Stimulated activated memory B cell treated with anti-CD40 and anti-IgM and Interleukin-4, amounts not matched to agents 10 μg/mL and 1 μg/mL and 100 μg/mL, for 72 hours (primary cell): Measurements from ENCODE around the gene ENGASE.

Source experiments
- ATAC-seq: fragments of 150-1000 bp; cut with Tn5 transposase; 2 replicates; pipeline ENCODE4 v1.10.0; 2021
- H3K27ac Mint-ChIP-seq: one replicate; pipeline ENCODE4 v1.8.0; 2022; ENCODE audit warnings: mild to moderate bottlenecking, mixed read lengths
- H3K27me3 Mint-ChIP-seq: one replicate; pipeline ENCODE4 v1.8.0; 2022; ENCODE audit warnings: mixed read lengths
- H3K36me3 Mint-ChIP-seq: one replicate; pipeline ENCODE4 v1.8.0; 2022; ENCODE audit warnings: mixed read lengths
- H3K4me1 Mint-ChIP-seq: one replicate; pipeline ENCODE4 v1.8.0; 2022; ENCODE audit warnings: mixed read lengths
- H3K4me3 Mint-ChIP-seq: one replicate; pipeline ENCODE4 v1.8.0; 2022; ENCODE audit warnings: mild to moderate bottlenecking, moderate library complexity, mixed read lengths
- H3K9me3 Mint-ChIP-seq: one replicate; pipeline ENCODE4 v1.8.0; 2022; ENCODE audit warnings: mixed read lengths

Gene ENGASE

DNA sequence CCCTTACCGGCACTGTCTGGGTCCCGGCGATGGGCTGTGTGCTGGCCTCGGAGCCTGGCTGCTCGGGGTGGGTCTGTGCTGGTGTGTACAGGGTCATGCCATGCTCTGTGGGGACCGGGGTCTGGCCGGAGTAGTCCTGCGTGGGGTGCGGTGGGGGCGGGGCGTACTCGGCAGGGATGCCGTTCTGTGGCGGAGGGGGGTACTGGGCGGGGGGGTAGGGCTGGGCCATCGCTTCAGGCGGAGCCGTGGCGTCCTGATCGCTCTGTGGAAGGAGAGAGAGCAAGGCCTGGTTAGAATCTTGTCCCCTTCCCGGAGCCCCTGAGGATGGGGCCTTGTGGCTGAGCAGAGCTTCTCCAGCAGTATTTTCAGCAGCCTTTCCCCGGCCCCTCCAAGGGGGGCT is 40.9 kb downstream of the ENGASE start:
- H3K9me3 Mint-ChIP-seq: no peaks in the 10 kb centered on the region
- H3K4me3 Mint-ChIP-seq: no peak overlapping the region
- H3K36me3 Mint-ChIP-seq: no peaks in the 10 kb centered on the region

GRCh38 chr17:79116575-79117368 is 42.1 kb downstream of the ENGASE start:
- H3K36me3 Mint-ChIP-seq: no peaks in the 10 kb centered on the region
- no peak overlapping the region for H3K4me3 Mint-ChIP-seq
- H3K27me3 Mint-ChIP-seq: peaks cover 36% of the 10 kb centered on the region
- H3K9me3 Mint-ChIP-seq: no peaks in the 10 kb centered on the region
- ATAC-seq: no peak
- no peaks in the 10 kb centered on the region for H3K4me1 Mint-ChIP-seq
- H3K27ac Mint-ChIP-seq: no peak overlapping the region

More for the DNA sequence above, 40.9 kb downstream of the ENGASE start:
- no peak for ATAC-seq
- Mint-ChIP-seq H3K27me3 (peaks cover 49% of the 10 kb centered on the region), H3K27ac (no peak overlapping the region), H3K4me1 (no peaks in the 10 kb centered on the region)

GRCh38 chr17:79117905-79118487 is 43.4 kb downstream of the ENGASE start:
- H3K9me3 Mint-ChIP-seq: no peaks in the 10 kb centered on the region
- H3K4me3 Mint-ChIP-seq: no peak overlapping the region
- no peaks in the 10 kb centered on the region for H3K36me3 Mint-ChIP-seq
- ATAC-seq: no peak
- H3K27me3 Mint-ChIP-seq: peaks cover 24% of the 10 kb centered on the region
- H3K27ac Mint-ChIP-seq: no peak overlapping the region
- no peaks in the 10 kb centered on the region for H3K4me1 Mint-ChIP-seq

GRCh38 chr17:79118924-79119323 is 44.3 kb downstream of the ENGASE start:
- Mint-ChIP-seq H3K4me3 (no peak overlapping the region), H3K27ac (no peak overlapping the region), H3K9me3 (no peaks in the 10 kb centered on the region), H3K36me3 (no peaks in the 10 kb centered on the region), H3K27me3 (peaks cover 19% of the 10 kb centered on the region), H3K4me1 (no peaks in the 10 kb centered on the region)
- ATAC-seq: no peak

GRCh38 chr17:79120259-79120658 is 45.6 kb downstream of the ENGASE start:
- no peaks in the 10 kb centered on the region for H3K36me3 Mint-ChIP-seq
- peaks cover 12% of the 10 kb centered on the region for H3K27me3 Mint-ChIP-seq
- no peak overlapping the region for H3K4me3 Mint-ChIP-seq
- H3K9me3 Mint-ChIP-seq: no peaks in the 10 kb centered on the region
- ATAC-seq: no peak
- no peak overlapping the region for H3K27ac Mint-ChIP-seq
- H3K4me1 Mint-ChIP-seq: no peaks in the 10 kb centered on the region

DNA sequence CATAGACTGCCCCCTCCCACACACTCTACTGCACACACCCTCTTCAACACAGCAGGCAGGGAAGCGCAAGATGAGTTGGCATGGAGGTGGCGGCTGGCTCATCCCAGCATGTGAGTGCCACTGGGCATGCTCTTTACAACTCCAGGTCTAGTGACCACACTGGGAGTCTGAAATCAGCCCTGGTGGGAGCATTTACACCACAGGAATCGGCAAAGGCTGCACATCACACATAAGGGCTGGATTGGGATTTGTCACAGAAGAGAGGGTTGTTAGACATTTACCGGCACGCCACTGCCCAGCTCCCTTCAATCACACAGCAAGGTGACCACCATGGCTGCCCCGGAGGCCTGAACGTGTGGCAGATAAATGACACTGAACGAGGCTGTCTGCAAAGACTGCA is 49.4 kb downstream of the ENGASE start:
- Mint-ChIP-seq H3K4me1 (no peaks in the 10 kb centered on the region), H3K9me3 (no peaks in the 10 kb centered on the region), H3K36me3 (no peaks in the 10 kb centered on the region), H3K4me3 (no peak overlapping the region), H3K27me3 (peaks cover 17% of the 10 kb centered on the region), H3K27ac (no peak overlapping the region)
- no peak for ATAC-seq

DNA sequence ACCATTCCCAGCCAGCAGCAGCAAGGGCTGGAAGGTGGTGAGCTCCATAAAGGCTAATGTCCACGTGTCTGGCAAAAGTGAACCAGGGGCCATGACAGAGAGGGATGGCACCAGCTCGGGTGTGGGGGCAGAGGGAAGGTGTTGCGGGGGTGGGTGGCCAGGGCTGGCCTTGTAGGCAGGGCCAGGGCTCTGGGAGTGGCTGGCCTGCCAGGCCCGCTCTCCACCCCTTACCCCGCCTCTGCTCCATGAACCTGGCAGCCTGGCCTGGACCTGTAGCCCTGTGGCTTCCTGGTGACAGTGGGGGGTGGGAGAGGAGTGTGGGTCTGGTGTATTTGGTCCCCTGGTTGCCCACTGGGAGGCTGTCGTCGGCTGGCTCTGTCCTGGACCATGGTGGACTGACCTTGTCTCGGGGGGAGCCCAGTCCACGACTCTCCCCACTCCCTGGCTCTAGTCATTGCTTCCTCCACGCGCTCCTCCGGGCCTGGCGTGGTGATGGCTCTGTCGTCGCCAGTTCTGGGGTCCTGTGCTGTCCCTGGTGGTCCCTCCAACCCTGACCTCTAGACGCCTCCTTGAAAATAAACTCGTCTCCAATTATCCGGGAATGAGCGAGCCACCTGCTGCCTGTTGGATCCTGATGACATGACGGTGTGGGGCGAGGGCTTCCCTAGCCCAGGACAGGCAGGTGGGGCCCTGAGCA is 50.0 kb downstream of the ENGASE start:
- Mint-ChIP-seq H3K4me3 (no peak overlapping the region), H3K27ac (no peak overlapping the region), H3K36me3 (no peaks in the 10 kb centered on the region), H3K9me3 (no peaks in the 10 kb centered on the region), H3K27me3 (peaks cover 17% of the 10 kb centered on the region), H3K4me1 (no peaks in the 10 kb centered on the region)
- ATAC-seq: no peak

DNA sequence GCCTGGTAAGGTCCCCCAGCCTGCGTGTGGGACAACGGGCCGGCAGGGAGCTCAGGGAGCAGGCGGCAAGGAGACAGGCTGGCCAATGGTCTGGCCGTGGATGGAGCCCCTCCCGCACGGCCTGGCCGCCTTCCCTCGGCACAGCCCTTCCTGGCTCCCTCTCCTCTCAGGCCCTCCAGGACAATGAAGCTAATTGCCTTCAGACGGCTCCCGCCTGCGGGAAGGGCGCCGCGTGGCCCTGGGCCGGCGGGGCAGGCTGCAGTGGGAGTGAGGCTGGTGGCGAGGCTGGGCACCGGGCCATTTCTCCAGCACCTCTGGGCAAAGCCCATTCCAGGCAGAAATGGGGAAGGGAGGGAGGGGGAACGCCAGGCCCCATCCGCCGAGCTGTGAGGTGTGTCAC is 50.9 kb downstream of the ENGASE start:
- no peak for ATAC-seq
- Mint-ChIP-seq H3K9me3 (no peaks in the 10 kb centered on the region), H3K4me1 (no peaks in the 10 kb centered on the region), H3K27ac (no peak overlapping the region), H3K27me3 (peaks cover 21% of the 10 kb centered on the region), H3K36me3 (no peaks in the 10 kb centered on the region), H3K4me3 (no peak overlapping the region)

DNA sequence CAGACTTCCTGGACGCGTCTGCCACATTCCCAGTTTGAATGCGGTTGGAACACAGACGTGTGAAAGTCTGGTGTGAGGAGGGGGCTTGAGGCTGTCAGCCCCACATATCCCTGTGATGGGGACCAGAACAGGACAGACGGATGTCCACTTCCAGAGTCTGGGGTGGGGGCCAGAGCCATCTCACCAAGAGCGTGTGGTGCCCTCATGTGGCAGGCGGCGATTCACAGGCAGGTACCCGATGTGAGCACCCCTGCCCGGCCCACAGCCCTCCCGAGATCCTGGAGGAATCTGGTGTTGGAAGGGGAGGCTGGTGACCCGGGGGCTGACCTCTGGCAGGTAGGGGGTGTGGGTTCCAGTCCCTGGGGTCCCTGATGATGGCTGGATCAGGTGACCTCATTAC is 51.5 kb downstream of the ENGASE start:
- no peak overlapping the region for H3K27ac Mint-ChIP-seq
- H3K27me3 Mint-ChIP-seq: peaks cover 27% of the 10 kb centered on the region
- H3K4me3 Mint-ChIP-seq: no peak overlapping the region
- H3K36me3 Mint-ChIP-seq: no peaks in the 10 kb centered on the region
- H3K4me1 Mint-ChIP-seq: no peaks in the 10 kb centered on the region
- ATAC-seq: no peak
- H3K9me3 Mint-ChIP-seq: no peaks in the 10 kb centered on the region

DNA sequence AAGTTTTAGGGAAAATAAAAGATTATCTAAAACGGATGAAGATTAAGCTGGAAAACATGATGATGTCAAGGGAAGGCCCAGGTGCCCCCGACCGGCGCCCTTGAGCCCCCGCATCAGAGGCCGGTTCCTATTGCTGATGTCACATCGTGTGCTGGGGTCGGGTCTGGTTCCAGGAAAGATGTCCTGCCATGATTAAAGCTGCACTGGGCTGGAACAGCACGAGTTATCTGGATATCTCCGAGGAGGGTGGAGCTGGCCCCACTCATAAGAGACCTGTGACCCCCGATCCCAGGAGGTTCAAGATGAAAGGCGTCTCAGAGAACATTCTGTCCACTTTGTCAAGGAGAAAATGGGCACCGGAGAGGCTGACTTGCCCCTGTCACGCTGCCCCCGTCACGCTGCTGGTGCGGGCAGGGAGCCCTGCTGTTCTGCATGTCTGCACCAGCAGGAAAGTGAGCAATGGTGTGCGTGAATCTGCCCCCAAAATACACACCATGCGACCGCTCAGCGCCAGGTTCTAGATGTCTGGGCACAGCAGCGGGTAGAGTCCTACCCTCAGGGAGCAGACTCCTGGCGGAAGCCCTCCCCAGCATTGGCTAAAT is 53.0 kb downstream of the ENGASE start:
- Mint-ChIP-seq H3K9me3 (no peaks in the 10 kb centered on the region), H3K4me3 (no peak overlapping the region), H3K27ac (no peak overlapping the region), H3K36me3 (no peaks in the 10 kb centered on the region), H3K4me1 (no peaks in the 10 kb centered on the region), H3K27me3 (peaks cover 40% of the 10 kb centered on the region)
- no peak for ATAC-seq

- Mint-ChIP-seq H3K9me3 (no peaks in the 10 kb centered on the region), H3K4me1 (no peaks in the 10 kb centered on the region), H3K4me3 (no peak overlapping the region), H3K36me3 (no peaks in the 10 kb centered on the region), H3K27ac (no peak overlapping the region), H3K27me3 (peaks cover 53% of the 10 kb centered on the region)
- no peak for ATAC-seq
Measured at GRCh38 chr17:79129523-79129922, 54.9 kb downstream of the ENGASE start.

- peaks cover 64% of the 10 kb centered on the region for H3K27me3 Mint-ChIP-seq
- H3K27ac Mint-ChIP-seq: no peak overlapping the region
- ATAC-seq: no peak
- no peaks in the 10 kb centered on the region for H3K9me3 Mint-ChIP-seq
- no peaks in the 10 kb centered on the region for H3K4me1 Mint-ChIP-seq
- H3K4me3 Mint-ChIP-seq: no peak overlapping the region
- H3K36me3 Mint-ChIP-seq: no peaks in the 10 kb centered on the region
Measured at GRCh38 chr17:79130536-79131273, 56.1 kb downstream of the ENGASE start.

DNA sequence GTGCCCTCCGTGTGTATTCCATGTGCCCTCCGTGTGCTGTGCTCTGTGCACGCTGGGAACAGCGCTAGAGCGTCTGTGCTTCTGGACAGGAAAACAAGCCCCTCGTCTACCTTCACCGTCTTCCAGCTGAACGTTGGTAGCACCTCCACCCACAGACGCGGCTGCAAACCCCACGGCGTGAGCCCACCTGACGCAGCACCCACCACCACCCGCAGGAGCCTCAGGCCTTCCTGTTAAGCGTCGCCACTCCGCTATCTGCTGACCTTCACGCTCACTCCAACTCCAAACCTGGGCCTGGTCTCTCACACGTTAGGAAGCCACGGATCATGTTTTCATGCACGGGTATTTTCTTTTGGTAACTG is 56.6 kb downstream of the ENGASE start:
- ATAC-seq: no peak
- Mint-ChIP-seq H3K4me1 (no peaks in the 10 kb centered on the region), H3K4me3 (no peak overlapping the region), H3K27me3 (peaks cover 70% of the 10 kb centered on the region), H3K36me3 (no peaks in the 10 kb centered on the region), H3K9me3 (no peaks in the 10 kb centered on the region), H3K27ac (no peak overlapping the region)

DNA sequence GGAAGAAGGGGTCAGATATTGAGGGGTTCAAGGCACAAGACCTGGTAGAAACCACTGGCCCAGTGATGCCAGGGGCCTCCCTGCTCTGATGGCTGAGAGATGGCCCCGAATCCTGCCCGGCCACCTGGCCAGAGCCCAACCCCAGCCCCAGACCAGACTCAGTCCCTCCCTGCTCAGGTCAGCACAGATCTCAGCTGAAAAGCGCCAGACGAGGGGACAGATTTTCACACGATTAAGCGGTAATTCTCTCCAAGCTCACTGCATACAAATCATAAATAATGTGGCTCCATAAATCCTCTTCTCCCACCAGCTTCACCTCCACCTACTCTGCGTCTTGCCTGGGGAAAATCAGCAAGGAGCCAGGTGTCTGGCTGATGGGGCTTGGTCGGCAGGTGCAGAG is 57.1 kb downstream of the ENGASE start:
- no peak overlapping the region for H3K4me3 Mint-ChIP-seq
- no peak for ATAC-seq
- H3K27ac Mint-ChIP-seq: no peak overlapping the region
- no peaks in the 10 kb centered on the region for H3K4me1 Mint-ChIP-seq
- no peaks in the 10 kb centered on the region for H3K9me3 Mint-ChIP-seq
- H3K36me3 Mint-ChIP-seq: no peaks in the 10 kb centered on the region
- peaks cover 72% of the 10 kb centered on the region for H3K27me3 Mint-ChIP-seq
